ENCODE data around the gene RAB25. TPM values are rescaled to one million over a fixed set of nuclear protein-coding genes. Genes with fewer than 3 reads are reported as not detected.
A peak's percentile ranks its signal among the peaks of the same experiment; 100 is the strongest.

Gene RAB25
- total and polyA plus RNA-seq, 4 donors, result 0.39 to 1.2 (median 1.1) TPM; not detected in 1

GRCh38 chr1:156104065-156104810 is 43.3 kb downstream of the RAB25 start:
- Histone ChIP-seq H3K27ac (ENCODE audit: low read depth, low read length) (peak overlapping the region; percentile 90), H3K9me3 (ENCODE audit: control insufficient read depth, insufficient read depth, low read length) (no peaks in the 10 kb centered on the region), H3K4me1 (ENCODE audit: control insufficient read depth, insufficient read depth, low read length) (peaks cover 64% of the 10 kb centered on the region), H3K27me3 (ENCODE audit: control insufficient read depth, insufficient read depth, low read length) (no peaks in the 10 kb centered on the region), H3K4me3 (ENCODE audit: low read depth, low read length) (no peak overlapping the region), H3K36me3 (ENCODE audit: control insufficient read depth, insufficient read depth, low read length) (peaks cover 25% of the 10 kb centered on the region)
- peak in 2 of 6 donors; percentile 72 to 79 for DNase-seq (ENCODE audit: low read depth in 4 of 6, low spot score in 6 of 6)
- WGBS (ENCODE audit: insufficient coverage), result 32% methylated on average over 10 of the region's 15 CpGs

GRCh38 chr1:156104861-156105832 is 44.2 kb downstream of the RAB25 start:
- peak in 1 of 6 donors; percentile 30 for DNase-seq (ENCODE audit: low read depth in 4 of 6, low spot score in 6 of 6)
- no peak overlapping the region for H3K4me3 ChIP-seq (ENCODE audit: low read depth, low read length)
- WGBS (ENCODE audit: insufficient coverage), result 63% methylated on average over 4 of the region's 11 CpGs
- H3K9me3 ChIP-seq (ENCODE audit: control insufficient read depth, insufficient read depth, low read length), result no peaks in the 10 kb centered on the region
- H3K27me3 ChIP-seq (ENCODE audit: control insufficient read depth, insufficient read depth, low read length), result no peaks in the 10 kb centered on the region
- H3K27ac ChIP-seq (ENCODE audit: low read depth, low read length), result peak overlapping the region; percentile 90
- H3K36me3 ChIP-seq (ENCODE audit: control insufficient read depth, insufficient read depth, low read length), result peaks cover 26% of the 10 kb centered on the region
- H3K4me1 ChIP-seq (ENCODE audit: control insufficient read depth, insufficient read depth, low read length), result peaks cover 64% of the 10 kb centered on the region

- H3K27ac ChIP-seq (ENCODE audit: low read depth, low read length), result peak overlapping the region; percentile 90
- DNase-seq (ENCODE audit: low read depth in 4 of 6, low spot score in 6 of 6), result peak in 2 of 6 donors; percentile 54 to 60
- H3K4me1 ChIP-seq (ENCODE audit: control insufficient read depth, insufficient read depth, low read length), result peaks cover 57% of the 10 kb centered on the region
- peak overlapping the region; percentile 7 for H3K4me3 ChIP-seq (ENCODE audit: low read depth, low read length)
- no peaks in the 10 kb centered on the region for H3K9me3 ChIP-seq (ENCODE audit: control insufficient read depth, insufficient read depth, low read length)
- H3K36me3 ChIP-seq (ENCODE audit: control insufficient read depth, insufficient read depth, low read length), result peaks cover 22% of the 10 kb centered on the region
- 41% methylated on average over 8 of the region's 14 CpGs for WGBS (ENCODE audit: insufficient coverage)
- no peaks in the 10 kb centered on the region for H3K27me3 ChIP-seq (ENCODE audit: control insufficient read depth, insufficient read depth, low read length)
Measured at GRCh38 chr1:156106624-156107488, 45.9 kb downstream of the RAB25 start.

- Histone ChIP-seq H3K4me1 (ENCODE audit: control insufficient read depth, insufficient read depth, low read length) (peaks cover 54% of the 10 kb centered on the region), H3K36me3 (ENCODE audit: control insufficient read depth, insufficient read depth, low read length) (peaks cover 15% of the 10 kb centered on the region), H3K9me3 (ENCODE audit: control insufficient read depth, insufficient read depth, low read length) (no peaks in the 10 kb centered on the region), H3K4me3 (ENCODE audit: low read depth, low read length) (no peak overlapping the region), H3K27me3 (ENCODE audit: control insufficient read depth, insufficient read depth, low read length) (no peaks in the 10 kb centered on the region), H3K27ac (ENCODE audit: low read depth, low read length) (no peak overlapping the region)
- no peak for DNase-seq (ENCODE audit: low read depth in 4 of 6, low spot score in 6 of 6)
- WGBS (ENCODE audit: insufficient coverage), result 94% methylated on average over 1 of the region's 3 CpGs
Measured at GRCh38 chr1:156108057-156108456, 47.1 kb downstream of the RAB25 start.

- no peak for DNase-seq (ENCODE audit: low read depth in 4 of 6, low spot score in 6 of 6)
- H3K27ac ChIP-seq (ENCODE audit: low read depth, low read length), result no peak overlapping the region
- H3K27me3 ChIP-seq (ENCODE audit: control insufficient read depth, insufficient read depth, low read length), result no peaks in the 10 kb centered on the region
- peaks cover 8% of the 10 kb centered on the region for H3K36me3 ChIP-seq (ENCODE audit: control insufficient read depth, insufficient read depth, low read length)
- no peak overlapping the region for H3K4me3 ChIP-seq (ENCODE audit: low read depth, low read length)
- H3K4me1 ChIP-seq (ENCODE audit: control insufficient read depth, insufficient read depth, low read length), result peaks cover 53% of the 10 kb centered on the region
- H3K9me3 ChIP-seq (ENCODE audit: control insufficient read depth, insufficient read depth, low read length), result no peaks in the 10 kb centered on the region
- 83% methylated on average over 1 of the region's 6 CpGs for WGBS (ENCODE audit: insufficient coverage)
Measured at GRCh38 chr1:156108664-156109241, 47.8 kb downstream of the RAB25 start.

- H3K4me1 ChIP-seq (ENCODE audit: control insufficient read depth, insufficient read depth, low read length), result peaks cover 52% of the 10 kb centered on the region
- whole genome bisulfite sequencing (ENCODE audit: insufficient coverage), result 83% methylated on average over 2 of the region's 2 CpGs
- H3K4me3 ChIP-seq (ENCODE audit: low read depth, low read length), result no peak overlapping the region
- DNase-seq (ENCODE audit: low read depth in 4 of 6, low spot score in 6 of 6), result no peak
- no peaks in the 10 kb centered on the region for H3K9me3 ChIP-seq (ENCODE audit: control insufficient read depth, insufficient read depth, low read length)
- no peak overlapping the region for H3K27ac ChIP-seq (ENCODE audit: low read depth, low read length)
- H3K27me3 ChIP-seq (ENCODE audit: control insufficient read depth, insufficient read depth, low read length), result no peaks in the 10 kb centered on the region
- peaks cover 2% of the 10 kb centered on the region for H3K36me3 ChIP-seq (ENCODE audit: control insufficient read depth, insufficient read depth, low read length)
Measured at GRCh38 chr1:156110252-156110651, 49.3 kb downstream of the RAB25 start.

GRCh38 chr1:156111355-156111962 is 50.5 kb downstream of the RAB25 start:
- H3K9me3 ChIP-seq (ENCODE audit: control insufficient read depth, insufficient read depth, low read length), result no peaks in the 10 kb centered on the region
- H3K4me1 ChIP-seq (ENCODE audit: control insufficient read depth, insufficient read depth, low read length), result peaks cover 50% of the 10 kb centered on the region
- 100% methylated on average over 1 of the region's 4 CpGs for WGBS (ENCODE audit: insufficient coverage)
- H3K27ac ChIP-seq (ENCODE audit: low read depth, low read length), result peak overlapping the region; percentile 80
- H3K36me3 ChIP-seq (ENCODE audit: control insufficient read depth, insufficient read depth, low read length), result peaks cover 7% of the 10 kb centered on the region
- no peak overlapping the region for H3K4me3 ChIP-seq (ENCODE audit: low read depth, low read length)
- no peaks in the 10 kb centered on the region for H3K27me3 ChIP-seq (ENCODE audit: control insufficient read depth, insufficient read depth, low read length)
- DNase-seq (ENCODE audit: low read depth in 4 of 6, low spot score in 6 of 6), result no peak

- no peak overlapping the region for H3K4me3 ChIP-seq (ENCODE audit: low read depth, low read length)
- H3K27ac ChIP-seq (ENCODE audit: low read depth, low read length), result peak overlapping the region; percentile 80
- WGBS (ENCODE audit: insufficient coverage), result 59% methylated on average over 7 of the region's 10 CpGs
- no peaks in the 10 kb centered on the region for H3K27me3 ChIP-seq (ENCODE audit: control insufficient read depth, insufficient read depth, low read length)
- peaks cover 48% of the 10 kb centered on the region for H3K4me1 ChIP-seq (ENCODE audit: control insufficient read depth, insufficient read depth, low read length)
- H3K36me3 ChIP-seq (ENCODE audit: control insufficient read depth, insufficient read depth, low read length), result peaks cover 8% of the 10 kb centered on the region
- H3K9me3 ChIP-seq (ENCODE audit: control insufficient read depth, insufficient read depth, low read length), result no peaks in the 10 kb centered on the region
- peak in 1 of 6 donors; percentile 51 for DNase-seq (ENCODE audit: low read depth in 4 of 6, low spot score in 6 of 6)
Measured at GRCh38 chr1:156112276-156113137, 51.5 kb downstream of the RAB25 start.

Data from spinal cord (tissue), 10 donors.